Kidney (tissue), 14 donors: Measurements from ENCODE around the gene TREML1. TPM values are rescaled to one million over a fixed set of nuclear protein-coding genes. Genes with fewer than 3 reads are reported as not detected.

Experiments
- DNase-seq, 5 donors: peaks; one replicate each; pipeline ENCODE4 v3.0.0-alpha.2; 2013 to 2020
- FAIRE-seq: peaks from 2 replicates; lab custom pipeline; 2012; peaks lifted over from hg19 to GRCh38; lab: Jason Lieb, UNC
- H3K27ac ChIP-seq, 2 donors: one replicate each; pipeline ENCODE4 v1.7.0; 2013; ENCODE audit warnings: low read depth in 2 of 2, low read length in 2 of 2, inconsistent platforms in 1 of 2
- H3K27me3 ChIP-seq: one replicate; pipeline ENCODE4 v1.7.1; 2013; ENCODE audit warnings: low read length, inconsistent platforms; ENCODE audit not compliant: control insufficient read depth, insufficient read depth
- H3K36me3 ChIP-seq, 3 donors: one replicate each; pipeline versions ENCODE4 v1.7.0 to v1.7.1; 2013; ENCODE audit warnings: low read length in 3 of 3, control low read depth in 1 of 3, inconsistent platforms in 1 of 3; ENCODE audit not compliant: insufficient read depth in 3 of 3, control insufficient read depth in 2 of 3
- H3K4me1 ChIP-seq, 3 donors: one replicate each; pipeline versions ENCODE4 v1.7.0 to v1.7.1; 2013; ENCODE audit warnings: low read length in 3 of 3, inconsistent platforms in 1 of 3, low read depth in 1 of 3; ENCODE audit not compliant: control insufficient read depth in 2 of 3, insufficient read depth in 2 of 3
- H3K4me3 ChIP-seq, 3 donors: one replicate each; pipeline versions ENCODE4 v1.7.0 to v1.8.1; 2013; ENCODE audit warnings: low read length in 3 of 3, control low read depth in 1 of 3, inconsistent platforms in 1 of 3
- H3K9ac ChIP-seq, 3 donors: one replicate each; pipeline versions ENCODE4 v1.7.0 to v1.7.1; 2013; ENCODE audit warnings: low read length in 3 of 3, control low read depth in 1 of 3, inconsistent platforms in 1 of 3
- H3K9me3 ChIP-seq, 3 donors: one replicate each; pipeline versions ENCODE4 v1.7.0 to v1.7.1; 2013; ENCODE audit warnings: low read length in 3 of 3, control low read depth in 1 of 3, inconsistent platforms in 1 of 3; ENCODE audit not compliant: control insufficient read depth in 2 of 3, insufficient read depth in 1 of 3
- CTCF ChIP-seq: IDR thresholded peaks from 3 replicates; pipeline ENCODE4 v1.5.1; 2012; ENCODE audit warnings: mild to moderate bottlenecking, moderate library complexity, borderline replicate concordance; ENCODE audit not compliant: insufficient read depth; ENCODE audit errors: extremely low read depth
- intact Hi-C: fragments of 100-400 bp; cut with DNase I; formaldehyde crosslinking; loops from one replicate; pipeline ENCODE4 v1.11.1; 2022
- polyA plus RNA-seq: library from polyadenylated mRNA; stranded (reverse); fragments of 350-450 nt; fragmentation: Illumina TruSeq; extraction: RNeasy Lipid Tissue Mini Kit (QIAGEN cat#74804); gene quantifications from one replicate; pipeline ENCODE4 v1.2.3, GENCODE V29; 2014; ENCODE audit warnings: low read depth, low replicate concordance; ENCODE audit not compliant: insufficient read depth
- total RNA-seq: library from RNA; stranded (reverse); fragmentation: NEBNext Ultra II Directional; extraction: Animal tissue kit (Norgen Biotek cat#: 25700); gene quantifications from one replicate; pipeline ENCODE4 v1.2.1, GENCODE V29; 2021
- donor health status: control.
- donor health status: control.
- donor health status: control.
- donor health status: control.
- donor health status: control.
- donor health status: DM: yes; HTN: yes; CAD: no.
- donor health status: Normal renal cell carcinoma (clear cell type).

Gene TREML1
- total and polyA plus RNA-seq, 2 donors from 2014 or later = 1.0 TPM; not detected in 1

- TF ChIP-seq CTCF = no peak
- no peak for DNase-seq
- Histone ChIP-seq H3K9me3 (no peaks in the 10 kb centered on the region), H3K36me3 (no peaks in the 10 kb centered on the region), H3K4me3 (no peak overlapping the region), H3K9ac (no peak overlapping the region), H3K4me1 (no peaks in the 10 kb centered on the region), H3K27me3 (no peaks in the 10 kb centered on the region), H3K27ac (no peak overlapping the region)
- intact Hi-C loops = no loop called here
- no peak for FAIRE-seq
Observed at GRCh38 chr6:41170547-41171160, 16.5 kb upstream of the TREML1 start.

- no peak overlapping the region for H3K9ac ChIP-seq
- TF ChIP-seq CTCF = no peak
- FAIRE-seq (no peak), DNase-seq (peak in 3 of 5 donors; percentile 64 to 71 (median 71))
- H3K27me3 ChIP-seq = no peaks in the 10 kb centered on the region
- no peaks in the 10 kb centered on the region for H3K9me3 ChIP-seq
- no peaks in the 10 kb centered on the region for H3K4me1 ChIP-seq
- no peak overlapping the region for H3K27ac ChIP-seq
- H3K4me3 ChIP-seq = no peak overlapping the region
- intact Hi-C loops = no loop called here
- H3K36me3 ChIP-seq = no peaks in the 10 kb centered on the region
Observed at GRCh38 chr6:41167173-41167963, 13.2 kb upstream of the TREML1 start.

GRCh38 chr6:41164551-41165120 lies 10.5 kb upstream of the TREML1 start:
- Histone ChIP-seq H3K4me3 (no peak overlapping the region), H3K9ac (no peak overlapping the region), H3K36me3 (no peaks in the 10 kb centered on the region), H3K4me1 (no peaks in the 10 kb centered on the region), H3K27ac (no peak overlapping the region), H3K9me3 (no peaks in the 10 kb centered on the region), H3K27me3 (no peaks in the 10 kb centered on the region)
- TF ChIP-seq CTCF = no peak
- intact Hi-C loops = no loop called here
- DNase-seq = peak in 2 of 5 donors; percentile 40 to 86
- FAIRE-seq = no peak
